Astrocyte (in vitro differentiated cells and primary cell): ENCODE results near the gene AOAH.

Experiments
- EZH2 ChIP-seq: IDR thresholded peaks from 2 replicates; pipeline ENCODE4 v1.6.1; 2012; ENCODE audit warnings: mild to moderate bottlenecking, low read length, inconsistent platforms; ENCODE audit not compliant: insufficient read depth
- TF ChIP-seq, protein P1 (sequence below): IDR thresholded peaks from 2 replicates; pipeline ENCODE4 v1.5.1; 2011; ENCODE audit warnings: low read depth, mild to moderate bottlenecking, inconsistent platforms, low read length, moderate library complexity; ENCODE audit not compliant: insufficient read depth

DNA sequence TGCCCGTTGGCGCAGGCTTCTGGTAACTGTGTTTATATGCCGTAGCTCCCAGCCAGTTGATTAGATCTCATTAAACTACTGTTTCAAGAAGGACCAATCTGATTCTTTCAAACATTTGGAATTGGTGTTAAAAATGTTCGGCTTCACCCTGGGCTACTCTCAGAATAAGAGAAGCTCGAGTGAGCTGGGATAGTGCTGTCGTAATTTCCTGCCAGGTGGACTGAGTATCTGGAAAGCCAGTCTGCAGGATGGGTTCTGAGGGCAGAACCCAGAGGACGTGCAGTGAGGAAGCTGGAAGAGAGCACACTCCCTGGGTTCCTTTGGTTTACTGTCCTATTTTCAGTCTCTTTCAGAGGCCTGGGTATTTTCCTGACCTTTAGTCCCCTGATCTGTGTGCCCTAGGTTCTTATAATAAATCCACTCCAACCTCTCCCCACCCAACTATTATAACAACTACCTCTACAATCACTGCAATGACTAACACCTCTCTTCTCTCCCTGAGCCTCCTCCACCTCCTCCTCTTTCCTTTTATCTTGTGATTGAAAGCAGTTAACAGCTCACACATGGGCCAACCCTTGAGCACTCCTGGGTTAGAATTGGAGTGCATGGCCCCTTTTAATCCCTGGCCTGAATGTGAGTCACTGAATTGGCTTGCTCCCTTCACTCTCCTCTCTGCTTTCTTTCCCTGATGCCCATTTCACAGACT, 63.0 kb downstream of the AOAH start:
- TF ChIP-seq EZH2, result no peak
- TF ChIP-seq, protein P1, sequence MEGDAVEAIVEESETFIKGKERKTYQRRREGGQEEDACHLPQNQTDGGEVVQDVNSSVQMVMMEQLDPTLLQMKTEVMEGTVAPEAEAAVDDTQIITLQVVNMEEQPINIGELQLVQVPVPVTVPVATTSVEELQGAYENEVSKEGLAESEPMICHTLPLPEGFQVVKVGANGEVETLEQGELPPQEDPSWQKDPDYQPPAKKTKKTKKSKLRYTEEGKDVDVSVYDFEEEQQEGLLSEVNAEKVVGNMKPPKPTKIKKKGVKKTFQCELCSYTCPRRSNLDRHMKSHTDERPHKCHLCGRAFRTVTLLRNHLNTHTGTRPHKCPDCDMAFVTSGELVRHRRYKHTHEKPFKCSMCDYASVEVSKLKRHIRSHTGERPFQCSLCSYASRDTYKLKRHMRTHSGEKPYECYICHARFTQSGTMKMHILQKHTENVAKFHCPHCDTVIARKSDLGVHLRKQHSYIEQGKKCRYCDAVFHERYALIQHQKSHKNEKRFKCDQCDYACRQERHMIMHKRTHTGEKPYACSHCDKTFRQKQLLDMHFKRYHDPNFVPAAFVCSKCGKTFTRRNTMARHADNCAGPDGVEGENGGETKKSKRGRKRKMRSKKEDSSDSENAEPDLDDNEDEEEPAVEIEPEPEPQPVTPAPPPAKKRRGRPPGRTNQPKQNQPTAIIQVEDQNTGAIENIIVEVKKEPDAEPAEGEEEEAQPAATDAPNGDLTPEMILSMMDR, result no peak
